ENCODE data around the gene MRTFB. TPM values are rescaled to one million over a fixed set of nuclear protein-coding genes. Genes with fewer than 3 reads are reported as not detected.

The MRTFB gene
- polyA plus RNA-seq, 1 donor from 2014 or later: 6.6 TPM

DNA sequence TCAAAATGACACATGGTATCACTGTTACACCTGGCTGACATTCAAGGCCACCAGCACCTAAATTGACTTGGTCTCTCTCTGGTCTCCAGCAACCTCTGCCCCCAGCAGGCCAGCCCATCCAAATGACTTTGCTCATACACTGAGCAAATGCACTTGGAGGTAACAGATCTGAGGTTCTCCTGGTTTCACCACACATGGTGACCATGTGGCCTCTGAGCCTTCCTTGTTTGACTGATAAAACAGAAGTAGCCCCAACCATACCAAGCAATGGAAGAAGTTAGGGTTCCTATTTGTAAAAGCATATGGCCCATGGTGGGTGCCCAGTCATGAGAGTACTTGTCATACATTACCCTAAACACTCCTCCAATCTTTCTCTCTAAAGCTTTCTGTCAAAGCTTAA is 181.7 kb downstream of the MRTFB start:
- Mint-ChIP-seq H3K27ac (no peak overlapping the region), H3K36me3 (peaks cover 12% of the 10 kb centered on the region), H3K4me1 (no peaks in the 10 kb centered on the region), H3K4me3 (no peak overlapping the region), H3K9me3 (no peaks in the 10 kb centered on the region), H3K27me3 (no peaks in the 10 kb centered on the region)

DNA sequence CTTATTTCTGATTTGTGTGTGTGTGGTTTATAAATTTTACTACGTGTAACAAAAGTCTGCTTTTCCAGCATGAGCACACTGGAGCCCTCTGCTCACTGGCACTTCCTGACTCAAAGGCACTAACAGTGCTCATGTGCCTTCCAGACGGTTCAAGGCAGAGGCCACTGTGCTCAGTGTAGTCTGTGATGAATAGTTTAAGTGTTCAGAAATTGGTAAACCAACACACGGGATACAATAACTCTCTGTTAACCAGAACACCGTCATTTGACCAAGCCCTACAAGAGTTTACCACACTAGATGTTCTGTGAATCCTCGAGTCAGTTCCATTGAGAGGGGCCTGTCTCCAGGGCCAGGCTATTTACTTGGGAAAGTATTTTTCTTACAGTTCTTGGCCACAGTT is 191.9 kb downstream of the MRTFB start:
- Mint-ChIP-seq H3K9me3 (no peaks in the 10 kb centered on the region), H3K4me1 (no peaks in the 10 kb centered on the region), H3K4me3 (no peak overlapping the region), H3K27ac (no peak overlapping the region), H3K27me3 (no peaks in the 10 kb centered on the region), H3K36me3 (peaks cover 17% of the 10 kb centered on the region)

DNA sequence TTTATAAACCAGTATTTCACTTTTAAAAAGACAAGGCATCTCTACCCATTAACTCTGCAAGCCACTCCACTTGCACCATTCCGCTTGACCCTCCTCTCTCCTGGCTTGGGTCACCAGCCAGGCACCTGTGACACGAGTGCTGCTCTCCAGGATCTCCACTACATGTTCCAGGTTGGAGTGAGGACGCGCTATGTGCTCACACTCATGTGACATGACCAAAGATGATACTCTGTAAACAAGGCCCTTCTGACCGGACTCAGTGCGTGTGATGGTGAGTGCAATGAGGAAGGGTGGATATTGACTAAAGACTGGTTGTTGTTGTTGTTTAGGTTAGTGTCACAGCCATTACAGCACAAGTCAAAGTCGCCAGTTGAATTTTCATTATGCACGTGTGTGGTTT is 192.7 kb downstream of the MRTFB start:
- H3K4me1 Mint-ChIP-seq: no peaks in the 10 kb centered on the region
- H3K9me3 Mint-ChIP-seq: no peaks in the 10 kb centered on the region
- no peak overlapping the region for H3K4me3 Mint-ChIP-seq
- H3K36me3 Mint-ChIP-seq: peaks cover 17% of the 10 kb centered on the region
- H3K27ac Mint-ChIP-seq: no peak overlapping the region
- no peaks in the 10 kb centered on the region for H3K27me3 Mint-ChIP-seq

DNA sequence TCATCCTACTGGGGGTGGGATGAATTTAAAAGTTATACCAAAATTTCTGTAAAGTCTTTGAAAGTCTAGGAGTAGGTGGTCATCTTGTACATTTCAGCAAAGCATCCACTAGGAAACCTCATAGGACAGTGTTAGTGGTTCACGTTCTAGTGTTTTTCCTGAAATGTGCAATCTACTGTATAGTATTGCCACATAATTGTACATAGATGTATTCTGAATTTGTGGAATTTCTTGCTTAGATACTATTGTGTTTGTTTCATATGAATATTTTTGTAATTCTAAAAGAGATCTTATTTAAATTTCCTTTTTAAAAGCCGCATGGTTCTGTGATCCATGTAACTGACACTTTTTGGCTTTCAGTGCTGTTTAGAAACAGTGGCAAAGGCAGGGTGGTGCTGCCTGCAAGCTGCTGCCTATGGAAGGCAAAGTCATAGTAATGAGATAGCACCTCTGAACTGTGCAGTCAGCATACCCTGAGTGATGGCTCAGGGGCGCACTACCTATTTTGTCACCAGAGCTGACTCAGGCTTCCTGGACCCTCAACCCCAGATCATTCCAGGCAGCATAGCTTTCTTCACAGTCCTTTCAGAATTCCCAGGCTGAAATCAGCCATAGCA is 193.3 kb downstream of the MRTFB start:
- peaks cover 17% of the 10 kb centered on the region for H3K36me3 Mint-ChIP-seq

DNA sequence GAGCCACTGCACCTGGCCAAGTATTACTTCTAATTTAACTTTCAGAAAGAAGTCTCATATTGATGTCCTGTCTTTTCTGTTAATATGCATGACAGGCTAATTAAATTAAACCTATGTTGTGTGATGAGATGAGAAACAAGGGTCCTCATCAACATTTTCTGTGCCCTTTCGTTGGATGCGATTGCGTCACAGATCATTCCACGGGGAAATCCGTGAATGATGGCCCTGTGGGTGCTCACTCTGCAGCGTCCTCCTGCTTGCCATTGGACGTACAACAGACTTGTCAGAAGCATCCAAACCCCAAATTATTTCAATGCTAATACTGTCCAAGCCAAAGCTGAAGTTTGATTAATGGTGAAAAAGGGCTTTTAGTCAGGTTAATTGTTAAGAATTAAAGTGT is 197.0 kb downstream of the MRTFB start:
- H3K27me3 Mint-ChIP-seq: no peaks in the 10 kb centered on the region
- H3K36me3 Mint-ChIP-seq: peaks cover 12% of the 10 kb centered on the region
- no peaks in the 10 kb centered on the region for H3K4me1 Mint-ChIP-seq
- H3K27ac Mint-ChIP-seq: no peak overlapping the region
- H3K9me3 Mint-ChIP-seq: peaks cover 6 to 16% (median 11%) of the 10 kb centered on the region in 3 donors
- no peak overlapping the region for H3K4me3 Mint-ChIP-seq

More for the DNA sequence above, 193.3 kb downstream of the MRTFB start:
- H3K27me3 Mint-ChIP-seq: no peaks in the 10 kb centered on the region
- no peak overlapping the region for H3K27ac Mint-ChIP-seq
- no peak overlapping the region for H3K4me3 Mint-ChIP-seq
- no peaks in the 10 kb centered on the region for H3K4me1 Mint-ChIP-seq
- peaks cover 0 to 4% (median 4%) of the 10 kb centered on the region in 3 donors for H3K9me3 Mint-ChIP-seq

DNA sequence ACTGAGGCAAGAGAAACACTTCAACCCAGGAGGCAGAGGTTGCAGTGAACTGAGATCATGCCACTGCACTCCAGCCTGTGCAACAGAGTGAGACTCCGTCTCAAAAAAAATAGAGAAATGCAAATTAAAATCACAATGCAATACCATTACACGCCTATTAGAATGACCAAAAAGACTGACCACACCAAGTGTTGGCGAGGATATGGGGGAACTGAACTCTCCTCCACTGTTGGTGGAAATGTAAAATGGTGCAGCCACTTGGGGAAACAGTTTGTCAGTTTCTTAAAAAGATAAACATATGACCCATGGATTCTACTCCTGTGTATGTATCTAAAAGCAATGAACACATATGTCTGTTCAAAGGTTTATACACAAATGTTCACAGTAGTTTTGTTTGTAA is 204.8 kb downstream of the MRTFB start:
- Mint-ChIP-seq H3K27ac (no peak overlapping the region), H3K4me1 (no peaks in the 10 kb centered on the region), H3K9me3 (peaks cover 0 to 5% (median 3%) of the 10 kb centered on the region in 3 donors), H3K36me3 (peaks cover 2% of the 10 kb centered on the region), H3K4me3 (peak overlapping the region in 1 of 4 donors; percentile 54), H3K27me3 (peaks cover 5% of the 10 kb centered on the region)

DNA sequence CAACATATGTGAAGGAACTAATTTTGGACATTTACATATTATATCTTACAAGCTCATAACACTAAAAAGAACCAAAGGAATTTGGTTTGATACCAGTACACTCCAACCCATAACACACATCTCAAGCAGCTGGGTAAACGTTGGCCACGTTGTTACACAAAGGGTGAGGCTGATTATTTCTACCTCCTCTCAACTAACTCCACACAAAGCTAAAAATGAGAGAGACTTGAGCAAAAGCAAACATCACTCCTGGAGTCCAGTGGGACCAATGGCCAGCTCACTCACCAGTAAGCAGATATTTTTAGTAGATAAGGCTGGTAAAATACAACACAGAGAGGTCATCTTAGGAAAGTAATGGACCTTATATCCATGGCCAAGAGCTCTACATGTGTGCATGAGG is 207.6 kb downstream of the MRTFB start:
- Mint-ChIP-seq H3K27me3 (peaks cover 5% of the 10 kb centered on the region), H3K4me1 (no peaks in the 10 kb centered on the region)

DNA sequence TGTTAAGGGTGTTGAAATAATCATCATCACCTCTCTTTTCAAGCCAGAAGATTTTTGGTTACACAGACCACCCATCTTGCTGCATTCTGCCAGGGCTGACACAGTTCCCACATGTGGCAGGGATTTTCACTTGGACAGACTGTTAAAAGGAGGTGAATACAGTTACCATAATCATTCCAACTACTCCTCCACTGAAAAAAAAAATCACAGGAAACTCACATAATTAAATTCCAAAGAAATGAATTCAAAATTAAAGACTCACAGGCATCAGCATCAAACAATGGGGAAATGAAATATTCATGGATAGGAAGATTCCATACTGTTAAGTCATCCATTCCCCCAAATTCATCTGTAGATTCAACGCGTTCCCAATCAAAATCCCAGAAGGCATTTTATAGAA is 209.4 kb downstream of the MRTFB start:
- H3K4me3 Mint-ChIP-seq: peak overlapping the region in 1 of 4 donors; percentile 67
- no peaks in the 10 kb centered on the region for H3K9me3 Mint-ChIP-seq
- H3K36me3 Mint-ChIP-seq: no peaks in the 10 kb centered on the region
- H3K27me3 Mint-ChIP-seq: peaks cover 4% of the 10 kb centered on the region
- H3K27ac Mint-ChIP-seq: peak overlapping the region in 1 of 3 donors; percentile 80
- H3K4me1 Mint-ChIP-seq: peaks cover 4 to 7% (median 6%) of the 10 kb centered on the region in 3 donors

More for the DNA sequence above, 207.6 kb downstream of the MRTFB start:
- H3K36me3 Mint-ChIP-seq: peaks cover 2% of the 10 kb centered on the region
- peak overlapping the region in 1 of 4 donors; percentile 58 for H3K4me3 Mint-ChIP-seq
- H3K9me3 Mint-ChIP-seq: peaks cover 0 to 3% (median 0%) of the 10 kb centered on the region in 3 donors
- H3K27ac Mint-ChIP-seq: peak overlapping the region in 1 of 3 donors; percentile 64

DNA sequence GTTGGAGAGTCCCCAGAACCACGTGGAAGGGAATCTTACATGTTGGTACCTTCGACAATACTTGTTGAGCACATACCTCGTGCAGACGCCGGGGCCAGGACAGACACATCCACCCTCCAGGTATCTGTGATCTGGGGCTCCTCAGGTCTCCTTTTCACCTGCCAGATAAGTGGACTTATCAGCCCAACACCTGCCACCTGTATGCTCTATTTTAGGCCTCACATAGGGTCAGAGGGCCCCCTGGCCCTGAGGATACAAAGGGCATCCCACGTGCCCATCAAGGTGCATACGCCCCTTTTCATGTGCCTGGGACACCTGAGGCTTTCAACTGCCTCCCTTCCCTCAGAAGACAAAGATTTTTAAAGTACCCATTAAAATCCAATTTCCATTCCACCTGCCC is 212.7 kb downstream of the MRTFB start:
- H3K36me3 Mint-ChIP-seq: peaks cover 2% of the 10 kb centered on the region

DNA sequence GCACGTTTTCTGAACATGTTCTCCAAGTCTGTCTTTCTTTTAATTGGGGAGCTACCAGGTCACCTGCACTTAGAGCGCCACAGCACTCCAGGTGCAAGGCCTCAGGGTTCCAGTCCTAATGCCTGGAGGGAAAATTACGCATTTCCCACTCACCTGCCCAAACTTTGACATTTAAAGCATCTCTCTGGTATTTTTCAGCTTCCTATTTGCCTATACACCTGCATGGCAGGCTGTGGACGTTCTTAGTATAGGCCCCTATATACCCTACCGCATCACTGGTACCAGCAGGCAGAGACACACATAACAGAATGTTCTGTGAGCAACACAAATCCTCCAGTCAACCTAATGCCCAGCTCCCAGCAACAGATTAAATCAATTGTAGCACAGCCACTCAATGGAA is 213.3 kb downstream of the MRTFB start:
- H3K4me1 Mint-ChIP-seq: peaks cover 13 to 27% (median 16%) of the 10 kb centered on the region in 3 donors
- H3K27me3 Mint-ChIP-seq: no peaks in the 10 kb centered on the region
- H3K27ac Mint-ChIP-seq: peak overlapping the region in 2 of 3 donors; percentile 98 to 100
- H3K9me3 Mint-ChIP-seq: peaks cover 3 to 8% (median 7%) of the 10 kb centered on the region in 3 donors
- peak overlapping the region in 2 of 4 donors; percentile 25 to 93 for H3K4me3 Mint-ChIP-seq
- H3K36me3 Mint-ChIP-seq: peaks cover 2% of the 10 kb centered on the region

More for the DNA sequence above, 212.7 kb downstream of the MRTFB start:
- H3K4me1 Mint-ChIP-seq: peaks cover 13 to 23% (median 16%) of the 10 kb centered on the region in 3 donors
- H3K27me3 Mint-ChIP-seq: no peaks in the 10 kb centered on the region
- peaks cover 1 to 3% (median 2%) of the 10 kb centered on the region in 3 donors for H3K9me3 Mint-ChIP-seq
- H3K27ac Mint-ChIP-seq: peak overlapping the region in 2 of 3 donors; percentile 59 to 100
- H3K4me3 Mint-ChIP-seq: peak overlapping the region in 1 of 4 donors; percentile 93

DNA sequence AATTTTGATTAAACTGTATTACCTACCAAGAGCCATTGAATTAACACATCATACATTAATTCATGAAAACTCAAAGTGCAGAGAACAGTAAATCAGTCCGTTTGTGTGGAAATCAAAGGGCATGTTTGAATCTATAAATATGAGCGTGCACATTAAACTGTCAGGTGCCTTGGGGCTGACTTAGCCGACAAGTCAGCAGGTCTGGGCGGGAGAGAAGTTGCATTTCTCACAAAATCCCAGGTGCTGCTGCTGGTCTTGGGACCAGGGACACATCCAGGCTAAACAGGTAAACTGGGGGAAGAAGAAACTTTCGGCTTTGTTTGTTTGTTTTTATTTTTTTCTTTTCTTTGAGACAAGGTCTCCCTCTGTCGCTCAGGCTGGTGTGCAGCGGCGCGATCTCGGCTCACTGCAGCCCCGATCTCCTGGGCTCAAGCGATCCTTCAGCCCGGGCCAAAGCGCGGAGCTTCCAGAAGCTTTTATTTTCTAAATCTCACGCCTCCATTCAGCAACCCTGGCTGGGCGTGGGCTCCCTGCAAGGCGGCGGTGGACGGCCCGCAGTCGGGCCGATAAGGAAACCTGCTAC is 213.9 kb downstream of the MRTFB start:
- peaks cover 2% of the 10 kb centered on the region for H3K36me3 Mint-ChIP-seq

DNA sequence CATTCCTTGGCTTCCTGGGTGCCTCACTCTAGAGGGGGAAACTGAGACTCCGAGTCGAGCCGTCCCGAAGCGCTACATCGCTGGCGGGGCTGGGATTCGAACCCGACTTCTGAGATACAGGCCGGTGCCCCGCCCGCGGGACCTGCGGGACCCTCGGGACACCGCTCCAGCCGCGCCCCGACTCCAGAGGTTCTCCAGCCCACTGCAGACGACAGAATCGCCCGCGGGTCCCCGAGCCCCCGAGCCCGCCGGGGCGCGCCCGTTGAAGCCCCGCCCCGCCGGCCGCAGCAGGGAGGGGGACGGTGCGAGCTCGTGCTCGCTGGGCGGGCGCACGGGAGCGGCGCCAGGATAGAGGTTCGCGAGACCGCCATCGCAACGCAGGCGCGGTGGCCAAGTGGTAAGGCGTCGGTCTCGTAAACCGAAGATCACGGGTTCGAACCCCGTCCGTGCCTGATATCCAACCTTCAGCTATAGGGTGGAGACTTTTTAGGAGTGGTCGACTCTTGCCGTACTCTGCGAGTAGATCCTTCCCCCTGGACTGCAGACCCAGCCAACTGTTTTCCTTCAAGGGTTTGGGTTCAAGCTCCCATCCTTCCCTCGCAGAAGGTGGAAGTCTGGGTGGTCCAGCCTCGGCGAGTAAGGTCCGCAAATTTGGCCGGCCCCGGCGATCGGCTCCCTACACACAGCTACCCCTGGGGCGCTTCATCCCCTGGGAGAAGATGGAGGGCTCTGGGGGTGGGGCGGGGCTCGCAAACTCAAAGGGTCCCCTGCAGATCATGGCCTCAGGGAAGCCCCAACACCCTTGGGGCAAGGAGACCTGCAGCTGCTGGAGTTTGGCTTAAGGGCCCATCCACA is 214.6 kb downstream of the MRTFB start:
- H3K27me3 Mint-ChIP-seq: no peaks in the 10 kb centered on the region
- peaks cover 2% of the 10 kb centered on the region for H3K36me3 Mint-ChIP-seq
- H3K4me1 Mint-ChIP-seq: peaks cover 13 to 27% (median 16%) of the 10 kb centered on the region in 3 donors
- peak overlapping the region; percentile 98 to 100 (median 98) for H3K27ac Mint-ChIP-seq
- peaks cover 5 to 16% (median 14%) of the 10 kb centered on the region in 3 donors for H3K9me3 Mint-ChIP-seq
- H3K4me3 Mint-ChIP-seq: peak overlapping the region; percentile 90 to 97 (median 95)

More for the DNA sequence above, 213.9 kb downstream of the MRTFB start:
- Mint-ChIP-seq H3K4me1 (peaks cover 13 to 27% (median 16%) of the 10 kb centered on the region in 3 donors), H3K27ac (peak overlapping the region; percentile 98 to 100 (median 98)), H3K27me3 (no peaks in the 10 kb centered on the region), H3K4me3 (peak overlapping the region; percentile 90 to 97 (median 95)), H3K9me3 (peaks cover 5 to 11% (median 10%) of the 10 kb centered on the region in 3 donors)

DNA sequence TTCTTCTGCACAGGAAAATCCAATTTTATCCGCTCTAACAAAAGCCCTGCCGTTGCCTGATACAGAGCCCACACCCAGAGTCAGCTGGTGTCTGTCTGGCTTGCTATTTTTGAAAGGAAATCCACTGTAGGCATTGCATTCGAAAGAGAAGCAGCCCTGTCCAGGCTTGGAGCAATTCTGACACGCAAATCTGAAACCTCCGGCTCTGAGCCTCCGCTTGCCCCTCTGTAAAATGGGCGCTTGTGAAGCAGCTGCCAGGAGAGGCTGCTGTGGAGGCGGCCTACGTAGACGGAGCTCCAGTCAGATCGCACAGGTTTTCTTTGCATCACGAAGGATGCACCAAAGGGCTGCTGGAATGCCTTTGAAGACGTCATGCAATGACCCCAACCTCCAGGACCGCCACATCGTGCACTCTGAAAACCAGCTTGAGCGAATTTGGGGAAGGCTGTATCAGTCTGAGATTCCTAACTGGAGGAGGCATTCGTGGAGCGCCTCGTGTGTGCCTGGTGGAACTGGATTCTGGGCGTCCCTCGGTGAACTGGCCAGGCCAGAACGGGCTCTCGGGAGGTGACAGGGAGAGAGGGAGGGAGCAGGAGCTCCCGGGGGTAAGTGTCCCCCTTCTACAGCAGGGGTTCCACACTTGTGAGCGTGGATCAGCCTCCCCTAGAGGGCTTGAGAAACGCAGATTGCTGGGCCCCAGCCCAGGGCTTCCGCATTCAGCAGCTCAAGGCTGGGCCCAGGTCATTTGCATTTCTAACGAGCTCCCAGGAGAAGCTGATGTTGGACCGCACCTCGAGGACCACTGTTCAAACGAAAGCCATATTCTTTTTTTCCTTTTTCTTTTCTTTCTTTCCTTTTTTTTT is 215.5 kb downstream of the MRTFB start:
- Mint-ChIP-seq H3K4me1 (peaks cover 13 to 27% (median 16%) of the 10 kb centered on the region in 3 donors), H3K36me3 (peaks cover 2% of the 10 kb centered on the region), H3K27ac (peak overlapping the region; percentile 98 to 100 (median 98)), H3K9me3 (peaks cover 5 to 16% (median 14%) of the 10 kb centered on the region in 3 donors), H3K27me3 (no peaks in the 10 kb centered on the region), H3K4me3 (peak overlapping the region; percentile 90 to 97 (median 94))

DNA sequence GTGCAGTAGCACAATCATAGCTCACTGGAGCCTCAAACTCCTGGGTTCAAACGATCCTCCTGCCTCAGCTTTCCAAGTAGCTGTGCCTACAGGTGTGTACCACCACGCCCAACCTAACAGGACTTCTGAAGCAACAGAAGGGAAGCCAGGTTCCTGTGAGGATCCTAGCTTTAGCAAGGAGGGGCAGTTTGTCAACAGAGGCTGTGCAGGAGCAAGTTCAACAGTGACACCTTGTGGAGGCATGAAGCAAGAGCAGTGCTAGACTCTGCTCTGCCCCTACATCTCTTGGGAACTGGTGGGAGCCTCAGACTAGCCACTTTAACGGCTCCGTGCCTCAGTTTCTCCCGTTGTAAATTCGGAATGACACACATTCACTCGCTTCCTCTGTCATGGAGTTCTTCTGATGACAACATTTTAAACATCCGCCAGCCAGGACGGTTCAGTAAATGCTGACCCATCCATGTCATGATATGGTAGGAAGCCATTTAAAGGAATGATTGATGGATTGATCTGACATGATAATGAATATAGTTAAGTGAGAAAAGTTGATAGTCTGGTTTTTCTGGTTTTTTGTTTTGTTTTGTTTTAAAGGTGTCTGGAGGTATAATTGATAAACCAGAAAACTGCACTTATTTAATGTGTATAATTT is 218.7 kb downstream of the MRTFB start:
- Mint-ChIP-seq H3K9me3 (peaks cover 5 to 16% (median 14%) of the 10 kb centered on the region in 3 donors), H3K27me3 (no peaks in the 10 kb centered on the region), H3K4me1 (peaks cover 10 to 26% (median 16%) of the 10 kb centered on the region in 3 donors), H3K27ac (peak overlapping the region in 1 of 3 donors; percentile 90), H3K36me3 (peaks cover 2% of the 10 kb centered on the region), H3K4me3 (peak overlapping the region in 1 of 4 donors; percentile 52)

All from IgD-negative memory B cell (primary cell).